ENCODE measurements around the gene ITGBL1. TPM values are rescaled to one million over a fixed set of nuclear protein-coding genes. Genes with fewer than 3 reads are reported as not detected.

The ITGBL1 gene
- total and polyA plus RNA-seq, 2 of the 13 experiments (the other 11 are each of a cell fraction or from before 2014, with no cell fraction given): 0.02 TPM; not detected in 1

DNA sequence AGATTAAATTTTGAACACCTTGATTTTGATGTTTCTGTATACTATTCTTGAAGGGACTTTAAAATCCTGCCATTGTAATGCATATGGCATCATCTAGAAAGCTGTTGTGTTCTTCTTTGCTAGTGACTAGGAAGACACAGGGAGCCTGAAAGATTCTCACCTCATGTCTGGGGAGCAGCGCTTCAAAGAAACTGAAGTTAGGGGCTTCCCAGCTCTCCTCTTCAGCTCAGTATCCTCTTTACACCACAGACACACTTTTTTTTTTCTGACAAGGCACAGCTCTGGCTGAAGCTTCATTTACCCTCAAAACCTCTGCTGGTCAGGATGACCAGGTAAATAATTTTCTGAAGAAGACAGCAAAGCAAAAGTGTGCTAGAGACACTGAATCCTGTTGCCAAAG, 255.6 kb downstream of the ITGBL1 start:
- Histone ChIP-seq H3K4me3 (replicated peaks in 1 of 3; ENCODE audit: insufficient read depth in 1 of 3, low read depth in 2 of 3, low read length in 3 of 3) (no peak overlapping the region), H3K4me1 (ENCODE audit: insufficient read depth, low read length) (peaks cover 11% of the 10 kb centered on the region), H2AFZ (ENCODE audit: low read length) (no peak overlapping the region), H3K27ac (ENCODE audit: extremely low read length, insufficient read depth, low read length) (no peak overlapping the region), H3K4me2 (ENCODE audit: low read depth, low read length) (no peak overlapping the region), H3K9ac (ENCODE audit: insufficient read depth, low read depth, low read length) (no peak overlapping the region), H4K20me1 (ENCODE audit: insufficient read depth, low read length) (no peaks in the 10 kb centered on the region), H3K36me3 (replicated peaks in 1 of 2; ENCODE audit: control insufficient read depth in 1 of 2, insufficient read depth in 2 of 2, low read length in 2 of 2) (no peaks in the 10 kb centered on the region), H3K9me3 (ENCODE audit: low read length) (no peaks in the 10 kb centered on the region), H3K27me3 (ENCODE audit: control insufficient read depth in 1 of 2, insufficient read depth in 2 of 2, low read length in 2 of 2) (no peaks in the 10 kb centered on the region), H3K79me2 (ENCODE audit: insufficient read depth, low read length) (no peaks in the 10 kb centered on the region)
- BruUV-seq (replicated peaks): no TSS peak
- ChIA-PET POLR2A (no interaction called here), CTCF (ENCODE audit: low intra/inter-chr PET ratio, low total read pairs) (no interaction called here)
- in situ Hi-C loops (cut with HindIII; ENCODE audit: extremely low pct_ligation_motif_present, low pct_unique_long_range_greater_than_20kb): no loop called here
- intact Hi-C loops (cut with micrococcal nuclease; ENCODE audit: unreplicated experiment): no loop called here
- TF ChIP-seq ZNF282 (IDR thresholded peaks at IDR 0.05; ENCODE audit: partially characterized antibody) (no peak), MAFF (IDR thresholded peaks at IDR 0.05; ENCODE audit: low read depth, low read length) (no peak), YEATS4 (CRISPR knock-in tag; IDR thresholded peaks at IDR 0.05; ENCODE audit: borderline replicate concordance) (no peak), NFYB (CRISPR knock-in tag; IDR thresholded peaks at IDR 0.05) (no peak)
- 36% methylated on average over 1 of the region's 1 CpG for WGBS (ENCODE audit: low lambda C conversion rate)
- FAIRE-seq (no peak), DNase-seq (ENCODE audit: low spot score) (no peak), ATAC-seq (no peak)

DNA sequence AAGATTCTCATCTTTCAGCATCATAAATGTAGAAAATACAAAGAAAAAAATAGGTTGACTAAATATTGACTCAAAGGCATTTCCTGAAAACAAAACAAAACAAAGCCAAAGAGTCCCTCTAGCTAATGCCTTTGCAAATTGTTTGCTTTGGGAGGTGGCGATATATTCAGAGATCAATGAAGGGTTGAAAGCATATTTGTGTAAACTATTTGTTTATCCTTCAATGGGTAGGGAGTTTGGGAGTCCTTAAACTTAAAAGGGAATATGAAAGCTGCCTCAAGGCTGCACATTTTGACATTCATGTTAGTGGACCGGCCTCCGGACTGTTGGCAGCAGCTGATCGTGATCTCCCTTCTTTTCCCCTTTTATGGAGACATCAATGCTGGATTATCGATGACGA, 257.5 kb downstream of the ITGBL1 start:
- DNase-seq (ENCODE audit: low spot score) (peak; percentile 45), ATAC-seq (peak; percentile 95), FAIRE-seq (no peak)
- intact Hi-C loops (cut with micrococcal nuclease; ENCODE audit: unreplicated experiment): no loop called here
- Histone ChIP-seq H3K4me1 (ENCODE audit: insufficient read depth, low read length) (peaks cover 11% of the 10 kb centered on the region), H2AFZ (ENCODE audit: low read length) (no peak overlapping the region), H3K9me3 (ENCODE audit: low read length) (no peaks in the 10 kb centered on the region), H3K79me2 (ENCODE audit: insufficient read depth, low read length) (no peaks in the 10 kb centered on the region), H3K27ac (ENCODE audit: extremely low read length, insufficient read depth, low read length) (no peak overlapping the region), H4K20me1 (ENCODE audit: insufficient read depth, low read length) (no peaks in the 10 kb centered on the region), H3K27me3 (ENCODE audit: control insufficient read depth in 1 of 2, insufficient read depth in 2 of 2, low read length in 2 of 2) (no peaks in the 10 kb centered on the region), H3K4me2 (ENCODE audit: low read depth, low read length) (no peak overlapping the region), H3K4me3 (replicated peaks in 1 of 3; ENCODE audit: insufficient read depth in 1 of 3, low read depth in 2 of 3, low read length in 3 of 3) (no peak overlapping the region), H3K9ac (ENCODE audit: insufficient read depth, low read depth, low read length) (no peak overlapping the region), H3K36me3 (replicated peaks in 1 of 2; ENCODE audit: control insufficient read depth in 1 of 2, insufficient read depth in 2 of 2, low read length in 2 of 2) (no peaks in the 10 kb centered on the region)
- BruUV-seq (replicated peaks): no TSS peak
- in situ Hi-C loops (cut with HindIII; ENCODE audit: extremely low pct_ligation_motif_present, low pct_unique_long_range_greater_than_20kb): no loop called here
- POLR2A ChIA-PET: interaction anchor here (1.1 kb wide), 1 partner anchor 133 kb away, joined by 3 read pairs; no protein-coding TSS in a partner anchor
- CTCF ChIA-PET (ENCODE audit: low intra/inter-chr PET ratio, low total read pairs): no interaction called here
- WGBS (ENCODE audit: low lambda C conversion rate): 0% methylated on average over 6 of the region's 6 CpGs
- TF ChIP-seq JUN (CRISPR knock-in tag; IDR thresholded peaks at IDR 0.05) (no peak), ZNF607 (CRISPR knock-in tag; IDR thresholded peaks at IDR 0.05; ENCODE audit: borderline replicate concordance) (no peak), ZNF354B (CRISPR knock-in tag; IDR thresholded peaks at IDR 0.05) (no peak), ESRRA (CRISPR knock-in tag; IDR thresholded peaks at IDR 0.05; ENCODE audit: low read depth) (no peak), FOXO1 (CRISPR knock-in tag; IDR thresholded peaks at IDR 0.05) (peak; percentile 32; the same call in 1 of the 2 replicates)
- TF ChIP-seq, protein P1, sequence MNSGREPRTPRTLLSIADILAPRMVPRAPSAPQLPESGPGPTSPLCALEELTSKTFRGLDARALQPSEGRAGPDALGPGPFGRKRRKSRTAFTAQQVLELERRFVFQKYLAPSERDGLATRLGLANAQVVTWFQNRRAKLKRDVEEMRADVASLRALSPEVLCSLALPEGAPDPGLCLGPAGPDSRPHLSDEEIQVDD (CRISPR knock-in tag; IDR thresholded peaks at IDR 0.05; ENCODE audit: borderline replicate concordance): no peak
- TF ChIP-seq, protein P2, sequence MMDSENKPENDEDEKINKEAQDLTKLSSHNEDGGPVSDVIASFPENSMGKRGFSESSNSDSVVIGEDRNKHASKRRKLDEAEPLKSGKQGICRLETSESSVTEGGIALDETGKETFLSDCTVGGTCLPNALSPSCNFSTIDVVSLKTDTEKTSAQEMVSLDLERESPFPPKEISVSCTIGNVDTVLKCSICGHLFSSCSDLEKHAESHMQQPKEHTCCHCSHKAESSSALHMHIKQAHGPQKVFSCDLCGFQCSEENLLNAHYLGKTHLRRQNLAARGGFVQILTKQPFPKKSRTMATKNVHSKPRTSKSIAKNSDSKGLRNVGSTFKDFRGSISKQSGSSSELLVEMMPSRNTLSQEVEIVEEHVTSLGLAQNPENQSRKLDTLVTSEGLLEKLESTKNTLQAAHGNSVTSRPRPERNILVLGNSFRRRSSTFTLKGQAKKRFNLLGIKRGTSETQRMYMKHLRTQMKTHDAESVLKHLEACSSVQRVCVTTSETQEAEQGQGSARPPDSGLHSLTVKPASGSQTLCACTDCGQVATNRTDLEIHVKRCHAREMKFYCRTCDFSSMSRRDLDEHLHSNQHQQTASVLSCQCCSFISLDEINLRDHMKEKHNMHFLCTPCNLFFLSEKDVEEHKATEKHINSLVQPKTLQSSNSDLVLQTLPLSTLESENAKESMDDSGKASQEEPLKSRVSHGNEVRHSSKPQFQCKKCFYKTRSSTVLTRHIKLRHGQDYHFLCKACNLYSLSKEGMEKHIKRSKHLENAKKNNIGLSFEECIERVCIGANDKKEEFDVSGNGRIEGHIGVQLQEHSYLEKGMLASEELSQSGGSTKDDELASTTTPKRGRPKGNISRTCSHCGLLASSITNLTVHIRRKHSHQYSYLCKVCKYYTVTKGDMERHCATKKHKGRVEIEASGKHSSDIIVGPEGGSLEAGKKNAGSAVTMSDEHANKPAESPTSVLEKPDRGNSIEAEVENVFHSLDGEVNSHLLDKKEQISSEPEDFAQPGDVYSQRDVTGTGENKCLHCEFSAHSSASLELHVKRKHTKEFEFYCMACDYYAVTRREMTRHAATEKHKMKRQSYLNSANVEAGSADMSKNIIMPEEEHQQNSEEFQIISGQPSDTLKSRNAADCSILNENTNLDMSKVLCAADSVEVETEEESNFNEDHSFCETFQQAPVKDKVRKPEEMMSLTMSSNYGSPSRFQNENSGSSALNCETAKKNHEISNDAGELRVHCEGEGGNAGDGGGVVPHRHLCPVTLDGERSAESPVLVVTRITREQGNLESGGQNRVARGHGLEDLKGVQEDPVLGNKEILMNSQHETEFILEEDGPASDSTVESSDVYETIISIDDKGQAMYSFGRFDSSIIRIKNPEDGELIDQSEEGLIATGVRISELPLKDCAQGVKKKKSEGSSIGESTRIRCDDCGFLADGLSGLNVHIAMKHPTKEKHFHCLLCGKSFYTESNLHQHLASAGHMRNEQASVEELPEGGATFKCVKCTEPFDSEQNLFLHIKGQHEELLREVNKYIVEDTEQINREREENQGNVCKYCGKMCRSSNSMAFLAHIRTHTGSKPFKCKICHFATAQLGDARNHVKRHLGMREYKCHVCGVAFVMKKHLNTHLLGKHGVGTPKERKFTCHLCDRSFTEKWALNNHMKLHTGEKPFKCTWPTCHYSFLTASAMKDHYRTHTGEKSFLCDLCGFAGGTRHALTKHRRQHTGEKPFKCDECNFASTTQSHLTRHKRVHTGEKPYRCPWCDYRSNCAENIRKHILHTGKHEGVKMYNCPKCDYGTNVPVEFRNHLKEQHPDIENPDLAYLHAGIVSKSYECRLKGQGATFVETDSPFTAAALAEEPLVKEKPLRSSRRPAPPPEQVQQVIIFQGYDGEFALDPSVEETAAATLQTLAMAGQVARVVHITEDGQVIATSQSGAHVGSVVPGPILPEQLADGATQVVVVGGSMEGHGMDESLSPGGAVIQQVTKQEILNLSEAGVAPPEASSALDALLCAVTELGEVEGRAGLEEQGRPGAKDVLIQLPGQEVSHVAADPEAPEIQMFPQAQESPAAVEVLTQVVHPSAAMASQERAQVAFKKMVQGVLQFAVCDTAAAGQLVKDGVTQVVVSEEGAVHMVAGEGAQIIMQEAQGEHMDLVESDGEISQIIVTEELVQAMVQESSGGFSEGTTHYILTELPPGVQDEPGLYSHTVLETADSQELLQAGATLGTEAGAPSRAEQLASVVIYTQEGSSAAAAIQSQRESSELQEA (CRISPR knock-in tag; IDR thresholded peaks at IDR 0.05; ENCODE audit: not compliant biosample characterization): no peak

All from HepG2 (cell line).